ENCODE measurements around the gene KASH5. TPM values are rescaled to one million over a fixed set of nuclear protein-coding genes. Genes with fewer than 3 reads are reported as not detected.

Gene KASH5
- total RNA-seq, 2 experiments from 2014 or later: 0.95 TPM; not detected in 1

DNA sequence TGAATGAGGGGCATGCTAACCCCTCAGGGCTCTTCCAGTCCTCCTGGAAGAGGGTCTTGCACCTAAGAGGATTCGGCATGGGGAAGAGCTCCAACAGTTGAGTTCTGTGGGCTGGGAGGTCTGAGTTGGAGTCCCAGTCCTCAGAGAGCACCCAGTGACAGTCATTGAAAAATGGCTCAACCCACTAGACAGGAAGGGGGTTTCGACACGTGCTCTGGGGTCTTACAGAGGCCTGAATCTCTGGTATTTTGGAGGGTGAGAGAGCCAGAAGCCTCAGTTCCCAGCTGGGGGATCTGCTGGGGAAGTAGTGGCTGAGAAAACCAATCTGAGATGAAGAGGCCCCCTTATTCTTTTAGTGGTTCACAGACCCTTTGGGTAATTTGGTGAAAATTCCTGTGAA lies 26.2 kb downstream of the KASH5 start:
- CTCF ChIA-PET: interaction anchor here (2.4 kb wide), 1 partner anchor 22 kb away, joined by 8 read pairs; no protein-coding TSS in a partner anchor
- H3K9me3 Mint-ChIP-seq: no peaks in the 10 kb centered on the region
- intact Hi-C loops (cut with micrococcal nuclease): no loop called here
- no peak overlapping the region for H3K27ac Mint-ChIP-seq
- no peak overlapping the region for H3K4me3 Mint-ChIP-seq
- DNase-seq (no peak), ATAC-seq (no peak)
- TF ChIP-seq, protein P1, sequence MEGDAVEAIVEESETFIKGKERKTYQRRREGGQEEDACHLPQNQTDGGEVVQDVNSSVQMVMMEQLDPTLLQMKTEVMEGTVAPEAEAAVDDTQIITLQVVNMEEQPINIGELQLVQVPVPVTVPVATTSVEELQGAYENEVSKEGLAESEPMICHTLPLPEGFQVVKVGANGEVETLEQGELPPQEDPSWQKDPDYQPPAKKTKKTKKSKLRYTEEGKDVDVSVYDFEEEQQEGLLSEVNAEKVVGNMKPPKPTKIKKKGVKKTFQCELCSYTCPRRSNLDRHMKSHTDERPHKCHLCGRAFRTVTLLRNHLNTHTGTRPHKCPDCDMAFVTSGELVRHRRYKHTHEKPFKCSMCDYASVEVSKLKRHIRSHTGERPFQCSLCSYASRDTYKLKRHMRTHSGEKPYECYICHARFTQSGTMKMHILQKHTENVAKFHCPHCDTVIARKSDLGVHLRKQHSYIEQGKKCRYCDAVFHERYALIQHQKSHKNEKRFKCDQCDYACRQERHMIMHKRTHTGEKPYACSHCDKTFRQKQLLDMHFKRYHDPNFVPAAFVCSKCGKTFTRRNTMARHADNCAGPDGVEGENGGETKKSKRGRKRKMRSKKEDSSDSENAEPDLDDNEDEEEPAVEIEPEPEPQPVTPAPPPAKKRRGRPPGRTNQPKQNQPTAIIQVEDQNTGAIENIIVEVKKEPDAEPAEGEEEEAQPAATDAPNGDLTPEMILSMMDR (IDR thresholded peaks at IDR 0.05): no peak
- H3K4me1 Mint-ChIP-seq (ENCODE audit: low read depth): peaks cover 20% of the 10 kb centered on the region
- POLR2A ChIA-PET: no interaction called here
- peaks cover 12% of the 10 kb centered on the region for H3K27me3 Mint-ChIP-seq
- no peaks in the 10 kb centered on the region for H3K36me3 Mint-ChIP-seq (ENCODE audit: low read depth)

DNA sequence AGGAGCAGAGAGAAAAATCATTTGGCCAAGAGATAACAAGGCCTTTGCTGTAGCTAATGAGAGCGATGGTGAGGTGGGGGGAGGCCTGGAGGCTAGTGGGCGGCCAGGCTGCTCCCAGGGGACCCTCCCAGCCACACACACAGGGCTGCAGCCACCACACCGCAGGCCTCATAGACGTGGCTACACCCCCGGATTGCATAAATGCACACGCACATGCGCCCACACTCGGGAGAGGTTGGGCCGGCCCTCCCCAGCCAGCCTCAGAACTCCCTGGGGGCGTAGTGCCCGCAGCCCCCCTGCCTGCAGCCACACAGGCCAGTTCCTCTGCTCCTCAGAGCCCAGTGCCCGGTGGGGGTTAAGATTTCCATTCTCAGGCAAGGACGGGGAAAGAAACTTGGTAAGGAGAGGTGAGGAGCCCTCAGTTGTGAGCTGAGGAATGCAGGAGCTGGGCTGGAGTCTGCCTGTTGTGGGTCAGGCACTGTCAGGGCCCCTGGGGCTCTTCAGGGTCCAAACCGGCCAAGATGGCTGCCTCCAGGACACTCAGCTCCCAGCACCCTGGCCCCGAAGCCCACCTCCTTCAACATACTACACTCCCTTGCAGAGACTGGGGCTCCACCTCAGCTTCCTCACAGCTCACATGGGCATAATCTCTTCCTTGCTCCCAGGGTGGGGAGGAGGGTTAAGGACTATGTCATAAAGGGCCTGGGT lies 27.2 kb downstream of the KASH5 start:
- ChIA-PET CTCF (no interaction called here), POLR2A (no interaction called here)
- Mint-ChIP-seq H3K27me3 (peaks cover 21% of the 10 kb centered on the region), H3K4me3 (no peak overlapping the region), H3K4me1 (ENCODE audit: low read depth) (peaks cover 10% of the 10 kb centered on the region), H3K9me3 (no peaks in the 10 kb centered on the region), H3K27ac (no peak overlapping the region), H3K36me3 (ENCODE audit: low read depth) (no peaks in the 10 kb centered on the region)
- intact Hi-C loops (cut with micrococcal nuclease): no loop called here
- TF ChIP-seq, protein P1 (IDR thresholded peaks at IDR 0.05): no peak
- ATAC-seq (no peak), DNase-seq (no peak)

DNA sequence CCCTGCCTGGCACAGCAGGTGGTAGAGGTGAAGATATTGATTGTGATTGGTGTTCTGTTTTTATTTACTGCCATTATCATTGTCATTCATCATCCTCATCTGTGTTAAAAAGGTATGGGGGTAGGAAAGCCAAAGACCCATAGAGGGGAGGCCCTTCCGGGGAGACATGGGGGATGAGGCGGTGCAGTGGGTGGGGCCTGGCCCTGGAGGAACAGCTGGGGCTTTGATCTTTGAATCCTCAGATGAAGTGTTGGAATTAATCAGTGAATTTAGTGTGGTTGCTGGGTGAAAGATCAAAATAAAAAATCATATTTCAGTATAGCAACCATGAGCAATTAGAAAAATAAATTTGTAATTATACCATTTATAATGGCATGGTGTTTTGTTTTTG lies 27.8 kb downstream of the KASH5 start:
- Mint-ChIP-seq H3K9me3 (no peaks in the 10 kb centered on the region), H3K36me3 (ENCODE audit: low read depth) (no peaks in the 10 kb centered on the region), H3K27ac (no peak overlapping the region), H3K4me1 (ENCODE audit: low read depth) (peaks cover 9% of the 10 kb centered on the region), H3K27me3 (peaks cover 27% of the 10 kb centered on the region), H3K4me3 (no peak overlapping the region)
- DNase-seq: no peak
- CTCF ChIA-PET: no interaction called here
- POLR2A ChIA-PET: no interaction called here
- TF ChIP-seq, protein P1 (IDR thresholded peaks at IDR 0.05): no peak
- intact Hi-C loops (cut with micrococcal nuclease): no loop called here
- no peak for ATAC-seq

DNA sequence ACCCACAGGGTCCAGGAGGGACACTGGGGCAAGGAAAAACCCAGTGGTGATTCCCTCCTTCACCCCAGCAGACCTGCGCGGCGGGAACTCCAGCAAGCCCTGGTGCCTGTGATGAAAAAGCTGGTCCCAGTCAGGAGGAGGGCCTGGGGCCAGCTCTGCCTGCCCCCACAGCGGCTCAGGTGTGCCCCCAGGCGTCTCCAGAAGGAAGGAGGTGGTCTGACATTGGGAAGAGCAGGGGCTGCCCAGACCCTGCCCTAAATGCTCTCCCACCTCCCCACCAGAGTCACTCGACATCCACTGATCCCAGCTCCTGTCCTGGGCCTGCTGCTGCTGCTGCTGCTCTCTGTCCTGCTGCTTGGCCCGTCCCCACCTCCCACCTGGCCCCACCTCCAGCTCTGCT lies 29.0 kb downstream of the KASH5 start:
- Mint-ChIP-seq H3K4me3 (no peak overlapping the region), H3K36me3 (ENCODE audit: low read depth) (no peaks in the 10 kb centered on the region), H3K27ac (no peak overlapping the region), H3K27me3 (peaks cover 38% of the 10 kb centered on the region), H3K9me3 (no peaks in the 10 kb centered on the region), H3K4me1 (ENCODE audit: low read depth) (peaks cover 9% of the 10 kb centered on the region)
- ATAC-seq: no peak
- TF ChIP-seq, protein P1 (IDR thresholded peaks at IDR 0.05): no peak
- no peak for DNase-seq
- CTCF ChIA-PET: interaction anchor here (0.9 to 1.5 kb wide), 4 partner anchors 10 to 319 kb away, joined by 3 read pairs; no protein-coding TSS in a partner anchor
- POLR2A ChIA-PET: interaction anchor here (0.6 kb wide), 1 partner anchor 36 kb away, joined by 3 read pairs; no protein-coding TSS in a partner anchor
- intact Hi-C loops (cut with micrococcal nuclease): no loop called here

DNA sequence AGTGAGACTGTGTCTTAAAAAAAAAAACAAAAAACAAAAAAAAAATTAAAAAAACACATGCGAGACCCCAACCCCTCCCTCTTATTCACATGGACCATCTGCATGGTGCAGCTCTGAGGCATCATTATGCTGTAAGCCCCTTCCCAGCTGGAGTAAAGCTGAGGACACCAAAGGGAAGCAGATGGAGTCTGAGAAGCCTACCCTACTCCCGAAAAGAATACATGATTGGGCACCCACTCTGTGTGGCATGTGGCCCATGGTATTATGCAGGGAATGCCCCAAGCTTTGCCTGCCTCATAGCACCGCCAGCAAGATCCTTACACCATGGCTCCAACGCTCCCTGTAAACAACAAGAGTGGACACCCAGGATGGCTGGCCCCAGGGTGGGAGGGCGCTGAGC lies 30.5 kb downstream of the KASH5 start:
- H3K27me3 Mint-ChIP-seq: peaks cover 48% of the 10 kb centered on the region
- H3K4me1 Mint-ChIP-seq (ENCODE audit: low read depth): peaks cover 18% of the 10 kb centered on the region
- no peaks in the 10 kb centered on the region for H3K36me3 Mint-ChIP-seq (ENCODE audit: low read depth)
- H3K4me3 Mint-ChIP-seq: no peak overlapping the region
- ChIA-PET CTCF (interaction anchor here (0.8 to 2.1 kb wide), 5 partner anchors 8 to 272 kb away, joined by 3 to 4 read pairs (median 3); no protein-coding TSS in a partner anchor), POLR2A (no interaction called here)
- no peak for ATAC-seq
- no peaks in the 10 kb centered on the region for H3K9me3 Mint-ChIP-seq
- intact Hi-C loops (cut with micrococcal nuclease): no loop called here
- TF ChIP-seq, protein P1 (IDR thresholded peaks at IDR 0.05): no peak
- no peak overlapping the region for H3K27ac Mint-ChIP-seq
- no peak for DNase-seq

Data from activated CD8-positive, alpha-beta T cell treated with anti-CD3 and anti-CD28 coated beads for 36 hours (primary cell).